DOHH2 (cell line): Measurements from ENCODE around the gene SYNGR2.

Source experiments
- EZH2phosphoT487 ChIP-seq: fragments of 200-600 bp; sonication (generic); IDR thresholded peaks from 2 replicates; pipeline ENCODE4 v1.6.1; 2017; ENCODE audit warnings: borderline replicate concordance, mild to moderate bottlenecking, antibody characterized with exemption, low read length, moderate library complexity, mixed read lengths
- TF ChIP-seq, protein P1 (sequence below): fragments of 200-600 bp; sonication (generic); IDR thresholded peaks from one replicate; pipeline ENCODE4 v1.5.1; 2014; ENCODE audit warnings: antibody characterized with exemption, mild to moderate bottlenecking, low read depth, low read length; ENCODE audit not compliant: poor library complexity, severe bottlenecking

DNA sequence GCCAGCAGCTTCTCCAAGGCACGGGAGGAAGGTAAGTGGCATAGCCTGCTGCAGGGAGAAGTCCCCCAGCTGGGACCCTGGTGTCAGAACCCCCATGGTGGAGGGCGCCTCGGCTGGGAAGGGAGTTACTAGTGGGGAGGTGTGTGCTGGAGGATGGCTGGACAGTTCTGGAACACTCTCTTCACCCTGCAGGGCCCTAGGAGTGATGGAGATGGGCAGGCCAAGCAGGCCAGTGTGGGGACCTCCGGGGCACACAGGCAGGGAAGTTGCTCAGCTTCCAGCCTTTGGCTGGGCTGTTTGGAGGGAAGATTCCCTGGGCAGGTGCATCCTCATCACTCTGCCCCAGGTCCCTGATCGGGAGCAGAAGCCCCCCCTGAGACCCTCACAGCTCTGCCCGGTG is 21.5 kb upstream of the SYNGR2 start:
- TF ChIP-seq, protein P1, sequence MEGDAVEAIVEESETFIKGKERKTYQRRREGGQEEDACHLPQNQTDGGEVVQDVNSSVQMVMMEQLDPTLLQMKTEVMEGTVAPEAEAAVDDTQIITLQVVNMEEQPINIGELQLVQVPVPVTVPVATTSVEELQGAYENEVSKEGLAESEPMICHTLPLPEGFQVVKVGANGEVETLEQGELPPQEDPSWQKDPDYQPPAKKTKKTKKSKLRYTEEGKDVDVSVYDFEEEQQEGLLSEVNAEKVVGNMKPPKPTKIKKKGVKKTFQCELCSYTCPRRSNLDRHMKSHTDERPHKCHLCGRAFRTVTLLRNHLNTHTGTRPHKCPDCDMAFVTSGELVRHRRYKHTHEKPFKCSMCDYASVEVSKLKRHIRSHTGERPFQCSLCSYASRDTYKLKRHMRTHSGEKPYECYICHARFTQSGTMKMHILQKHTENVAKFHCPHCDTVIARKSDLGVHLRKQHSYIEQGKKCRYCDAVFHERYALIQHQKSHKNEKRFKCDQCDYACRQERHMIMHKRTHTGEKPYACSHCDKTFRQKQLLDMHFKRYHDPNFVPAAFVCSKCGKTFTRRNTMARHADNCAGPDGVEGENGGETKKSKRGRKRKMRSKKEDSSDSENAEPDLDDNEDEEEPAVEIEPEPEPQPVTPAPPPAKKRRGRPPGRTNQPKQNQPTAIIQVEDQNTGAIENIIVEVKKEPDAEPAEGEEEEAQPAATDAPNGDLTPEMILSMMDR = no peak
- no peak for TF ChIP-seq EZH2phosphoT487
